ENCODE data around the gene HOXB7. TPM values are rescaled to one million over a fixed set of nuclear protein-coding genes. Genes with fewer than 3 reads are reported as not detected.

Gene HOXB7
- total and polyA plus RNA-seq, 8 donors = 0.35 to 1.3 (median 0.70) TPM; not detected in 2

GRCh38 chr17:48609033-48609432 is 1.8 kb downstream of the HOXB7 start:
- TF ChIP-seq CTCF (IDR thresholded peaks at IDR 0.05) = no peak
- Histone ChIP-seq H3K36me3 (no peaks in the 10 kb centered on the region), H3K27ac (no peak overlapping the region), H3K9me3 (no peaks in the 10 kb centered on the region), H3K27me3 (peaks cover 0 to 82% (median 18%) of the 10 kb centered on the region in 4 donors), H3K4me1 (peaks cover 0 to 5% (median 0%) of the 10 kb centered on the region in 3 donors), H3K4me3 (no peak overlapping the region)
- FAIRE-seq = no peak
- no peak for DNase-seq
- no peak for ATAC-seq
- intact Hi-C loops (cut with DNase I) = no loop called here

- Histone ChIP-seq H3K4me3 (no peak overlapping the region), H3K4me1 (peaks cover 0 to 5% (median 0%) of the 10 kb centered on the region in 3 donors), H3K27ac (no peak overlapping the region), H3K27me3 (peaks cover 0 to 82% (median 18%) of the 10 kb centered on the region in 4 donors), H3K9me3 (no peaks in the 10 kb centered on the region), H3K36me3 (no peaks in the 10 kb centered on the region)
- no peak for ATAC-seq
- intact Hi-C loops (cut with DNase I) = no loop called here
- WGBS, 2 donors = 92 to 96% methylated on average over 1 of the region's 1 CpG
- no peak for TF ChIP-seq CTCF (IDR thresholded peaks at IDR 0.05)
- no peak for FAIRE-seq
- DNase-seq = no peak
Observed at GRCh38 chr17:48608494-48608834, 2.4 kb downstream of the HOXB7 start.

GRCh38 chr17:48606892-48607614 is 3.8 kb downstream of the HOXB7 start:
- Histone ChIP-seq H3K9me3 (no peaks in the 10 kb centered on the region), H3K4me1 (peaks cover 0 to 5% (median 0%) of the 10 kb centered on the region in 3 donors), H3K27me3 (peaks cover 0 to 90% (median 20%) of the 10 kb centered on the region in 4 donors), H3K4me3 (no peak overlapping the region), H3K27ac (no peak overlapping the region), H3K36me3 (no peaks in the 10 kb centered on the region)
- no peak for TF ChIP-seq CTCF (IDR thresholded peaks at IDR 0.05)
- DNase-seq = no peak
- 35 to 36% methylated on average over 9 of the region's 9 CpGs for WGBS, 2 donors
- no peak for FAIRE-seq
- intact Hi-C loops (cut with DNase I) = no loop called here
- ATAC-seq = no peak

- ATAC-seq = no peak
- FAIRE-seq = no peak
- 26 to 30% methylated on average over 41 of the region's 41 CpGs for WGBS, 2 donors
- H3K4me1 ChIP-seq = peaks cover 0 to 11% (median 0%) of the 10 kb centered on the region in 3 donors
- no peaks in the 10 kb centered on the region for H3K36me3 ChIP-seq
- no peak overlapping the region for H3K27ac ChIP-seq
- intact Hi-C loops (cut with DNase I) = no loop called here
- no peak overlapping the region for H3K4me3 ChIP-seq
- no peak for DNase-seq
- H3K27me3 ChIP-seq = peaks cover 0 to 91% (median 19%) of the 10 kb centered on the region in 4 donors
- TF ChIP-seq CTCF (IDR thresholded peaks at IDR 0.05) = no peak
- H3K9me3 ChIP-seq = no peaks in the 10 kb centered on the region
Observed at GRCh38 chr17:48605991-48606891, 4.6 kb downstream of the HOXB7 start.

Measured in pancreas (tissue), 10 donors.